Suprapubic skin (tissue), 4 donors: ENCODE results near the gene KDSR. TPM values are rescaled to one million over a fixed set of nuclear protein-coding genes. Genes with fewer than 3 reads are reported as not detected.

Experiments
- DNase-seq, 2 donors: peaks; one replicate each; pipeline ENCODE4 v3.0.0-alpha.2; 2019; ENCODE audit warnings: low spot score in 2 of 2
- H3K27ac ChIP-seq: fragments of 200-600 bp; sonication (generic); one replicate; pipeline ENCODE4 v1.5.1; 2019
- H3K27me3 ChIP-seq: fragments of 200-600 bp; sonication (generic); one replicate; pipeline ENCODE4 v1.5.1; 2019
- H3K36me3 ChIP-seq: fragments of 200-600 bp; sonication (generic); one replicate; pipeline ENCODE4 v1.5.1; 2019
- H3K4me1 ChIP-seq: fragments of 200-600 bp; sonication (generic); one replicate; pipeline ENCODE4 v1.5.1; 2019
- H3K4me3 ChIP-seq: fragments of 200-600 bp; sonication (generic); one replicate; pipeline ENCODE4 v1.5.1; 2019; ENCODE audit warnings: mild to moderate bottlenecking
- H3K9me3 ChIP-seq: fragments of 200-600 bp; sonication (generic); one replicate; pipeline ENCODE4 v1.5.1; 2019
- EP300 ChIP-seq: sonication (generic); formaldehyde crosslinking; IDR thresholded peaks from one replicate; pipeline ENCODE4 v1.6.1; 2017; ENCODE audit warnings: antibody characterized with exemption
- POLR2A ChIP-seq, 2 donors: fragments of 450-650 bp; IDR thresholded peaks; one replicate each; pipeline ENCODE4 v1.6.1; 2017; ENCODE audit warnings: antibody characterized with exemption in 2 of 2, mild to moderate bottlenecking in 2 of 2, moderate library complexity in 2 of 2
- POLR2AphosphoS5 ChIP-seq, 3 donors: sonication (generic); formaldehyde crosslinking; IDR thresholded peaks; one replicate each; pipeline ENCODE4 v1.6.1; 2017; ENCODE audit warnings: antibody characterized with exemption in 3 of 3
- WGBS: methylation state at CpG from one replicate; pipeline ENCODE4 v1.1.5; 2018; 5-methylcytosine and 5-hydroxymethylcytosine counted together
- total RNA-seq, 4 donors: library from RNA; depleted of rRNA; stranded (reverse); fragments of >200 nt; gene quantifications; one replicate each; pipeline ENCODE4 v1.1.0, GENCODE V29; 2016
- TF ChIP-seq, protein P1 (sequence below), 2 donors: fragments of 200-600 bp in 1 of 2; fragments of 450-650 bp in 1 of 2; sonication (generic) in 1 of 2; IDR thresholded peaks; one replicate each; pipeline ENCODE4 v1.5.1; 2016 to 2019; ENCODE audit warnings: antibody characterized with exemption in 2 of 2, mild to moderate bottlenecking in 1 of 2, moderate library complexity in 1 of 2

Gene KDSR
- total RNA-seq, 4 donors from 2014 or later, result 65.4 to 115 (median 79.7) TPM

DNA sequence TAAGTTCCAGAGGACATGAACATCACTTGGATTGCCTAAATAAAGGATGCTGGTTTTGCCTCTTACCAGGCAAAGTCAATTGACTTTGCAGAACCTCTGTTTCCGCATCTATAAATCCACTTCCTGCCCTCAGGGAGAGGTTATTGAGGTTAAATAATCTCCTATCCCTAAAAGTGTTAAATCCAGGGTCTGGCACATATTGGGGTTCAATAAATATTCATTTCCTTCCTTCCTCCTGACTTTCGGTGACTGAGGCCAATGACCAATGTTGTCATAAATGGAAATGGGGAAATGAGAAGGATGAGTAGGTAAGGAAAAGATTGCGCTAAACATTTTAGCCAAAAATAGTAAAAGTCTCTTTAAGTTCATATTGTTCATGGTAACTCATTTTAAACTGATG, 63.5 kb downstream of the KDSR start:
- Histone ChIP-seq H3K4me1 (peaks cover 25% of the 10 kb centered on the region), H3K27me3 (no peaks in the 10 kb centered on the region), H3K9me3 (no peaks in the 10 kb centered on the region), H3K27ac (no peak overlapping the region), H3K36me3 (no peaks in the 10 kb centered on the region), H3K4me3 (no peak overlapping the region)
- WGBS, result 82% methylated on average over 3 of the region's 3 CpGs
- TF ChIP-seq POLR2AphosphoS5 (IDR thresholded peaks at IDR 0.05) (no peak), POLR2A (IDR thresholded peaks at IDR 0.05) (no peak), EP300 (no peak)
- TF ChIP-seq, protein P1, sequence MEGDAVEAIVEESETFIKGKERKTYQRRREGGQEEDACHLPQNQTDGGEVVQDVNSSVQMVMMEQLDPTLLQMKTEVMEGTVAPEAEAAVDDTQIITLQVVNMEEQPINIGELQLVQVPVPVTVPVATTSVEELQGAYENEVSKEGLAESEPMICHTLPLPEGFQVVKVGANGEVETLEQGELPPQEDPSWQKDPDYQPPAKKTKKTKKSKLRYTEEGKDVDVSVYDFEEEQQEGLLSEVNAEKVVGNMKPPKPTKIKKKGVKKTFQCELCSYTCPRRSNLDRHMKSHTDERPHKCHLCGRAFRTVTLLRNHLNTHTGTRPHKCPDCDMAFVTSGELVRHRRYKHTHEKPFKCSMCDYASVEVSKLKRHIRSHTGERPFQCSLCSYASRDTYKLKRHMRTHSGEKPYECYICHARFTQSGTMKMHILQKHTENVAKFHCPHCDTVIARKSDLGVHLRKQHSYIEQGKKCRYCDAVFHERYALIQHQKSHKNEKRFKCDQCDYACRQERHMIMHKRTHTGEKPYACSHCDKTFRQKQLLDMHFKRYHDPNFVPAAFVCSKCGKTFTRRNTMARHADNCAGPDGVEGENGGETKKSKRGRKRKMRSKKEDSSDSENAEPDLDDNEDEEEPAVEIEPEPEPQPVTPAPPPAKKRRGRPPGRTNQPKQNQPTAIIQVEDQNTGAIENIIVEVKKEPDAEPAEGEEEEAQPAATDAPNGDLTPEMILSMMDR (IDR thresholded peaks at IDR 0.05), result no peak
- no peak for DNase-seq

DNA sequence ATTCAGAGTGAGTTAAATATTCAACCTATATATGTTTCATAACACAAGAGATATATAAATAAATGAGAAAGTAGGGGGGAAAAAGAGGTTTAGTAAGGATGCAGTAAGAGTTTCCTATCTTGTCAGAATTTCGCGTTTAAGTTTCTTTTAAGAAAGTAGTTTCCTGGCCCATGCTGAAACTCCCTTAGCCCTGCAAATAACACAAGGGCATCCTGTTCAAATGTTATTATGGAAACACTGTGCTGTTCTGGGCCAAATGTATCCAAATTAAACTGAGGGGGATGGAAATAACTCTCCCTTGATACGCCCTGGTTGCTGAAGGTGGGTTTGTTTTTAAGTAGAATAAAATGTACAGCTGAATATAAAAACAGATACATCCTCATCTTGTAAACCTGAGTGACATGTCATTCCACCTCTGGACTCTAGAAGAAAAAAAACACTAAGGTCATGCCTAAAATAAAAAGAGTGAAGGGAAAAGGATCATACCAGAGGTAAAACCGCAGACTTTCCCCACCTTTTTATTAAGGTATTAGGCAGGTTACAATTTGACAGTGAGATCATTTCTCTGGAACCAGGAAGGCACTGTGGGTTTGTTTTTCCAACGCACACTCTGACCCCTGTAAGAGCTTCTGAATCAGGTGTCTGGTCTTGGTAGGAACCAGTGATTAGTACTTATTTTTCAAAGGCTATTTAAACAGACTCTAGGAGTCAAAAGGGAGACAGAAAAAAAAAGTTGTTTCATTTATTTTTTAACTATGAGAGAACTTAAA, 64.2 kb downstream of the KDSR start:
- H3K4me1 ChIP-seq, result peaks cover 31% of the 10 kb centered on the region
- no peak overlapping the region for H3K4me3 ChIP-seq
- 67% methylated on average over 5 of the region's 5 CpGs for WGBS
- no peaks in the 10 kb centered on the region for H3K9me3 ChIP-seq
- H3K36me3 ChIP-seq, result no peaks in the 10 kb centered on the region
- H3K27ac ChIP-seq, result peak overlapping the region; percentile 6
- DNase-seq, result no peak
- H3K27me3 ChIP-seq, result no peaks in the 10 kb centered on the region
- TF ChIP-seq POLR2A (IDR thresholded peaks at IDR 0.05), result no peak
- no peak for TF ChIP-seq POLR2AphosphoS5 (IDR thresholded peaks at IDR 0.05)
- TF ChIP-seq, protein P1 (IDR thresholded peaks at IDR 0.05), result no peak

DNA sequence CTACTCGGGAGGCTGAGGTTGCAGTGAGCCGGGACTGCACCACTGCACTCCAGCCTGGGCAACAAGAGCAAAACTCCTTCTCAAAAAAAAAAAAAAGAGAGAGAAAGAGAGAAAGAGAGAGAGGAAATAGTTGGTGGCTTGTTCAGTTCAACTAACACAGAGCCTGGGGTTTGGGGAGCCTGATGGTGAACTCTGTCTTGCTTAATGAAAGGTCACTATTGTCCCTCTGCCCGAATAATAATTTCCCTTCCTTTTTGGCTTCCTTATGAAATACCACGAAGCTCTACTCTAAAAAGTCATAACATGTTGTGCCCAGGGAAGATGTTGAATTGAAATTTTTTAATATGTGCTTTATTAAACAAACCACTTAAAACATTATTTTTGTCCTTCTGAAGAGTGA, 64.8 kb downstream of the KDSR start:
- Histone ChIP-seq H3K27me3 (no peaks in the 10 kb centered on the region), H3K4me3 (no peak overlapping the region), H3K27ac (peak overlapping the region; percentile 9), H3K4me1 (peaks cover 37% of the 10 kb centered on the region), H3K36me3 (no peaks in the 10 kb centered on the region), H3K9me3 (no peaks in the 10 kb centered on the region)
- DNase-seq, result no peak
- TF ChIP-seq POLR2AphosphoS5 (IDR thresholded peaks at IDR 0.05), result no peak
- TF ChIP-seq EP300, result no peak
- TF ChIP-seq POLR2A (IDR thresholded peaks at IDR 0.05), result no peak
- TF ChIP-seq, protein P1 (IDR thresholded peaks at IDR 0.05), result no peak
- 50% methylated on average over 4 of the region's 4 CpGs for WGBS

GRCh38 chr18:63301434-63301833, 65.6 kb downstream of the KDSR start:
- H3K36me3 ChIP-seq, result no peaks in the 10 kb centered on the region
- DNase-seq, result no peak
- H3K4me1 ChIP-seq, result peaks cover 35% of the 10 kb centered on the region
- 59% methylated on average over 9 of the region's 9 CpGs for WGBS
- H3K4me3 ChIP-seq, result no peak overlapping the region
- H3K27me3 ChIP-seq, result no peaks in the 10 kb centered on the region
- peak overlapping the region; percentile 9 for H3K27ac ChIP-seq
- H3K9me3 ChIP-seq, result no peaks in the 10 kb centered on the region
- TF ChIP-seq EP300 (no peak), POLR2A (IDR thresholded peaks at IDR 0.05) (no peak)
- TF ChIP-seq, protein P1 (IDR thresholded peaks at IDR 0.05), result no peak

GRCh38 chr18:63299837-63300745, 66.9 kb downstream of the KDSR start:
- no peak for DNase-seq
- H3K9me3 ChIP-seq, result no peaks in the 10 kb centered on the region
- no peak overlapping the region for H3K4me3 ChIP-seq
- no peak for TF ChIP-seq EP300
- TF ChIP-seq POLR2AphosphoS5 (IDR thresholded peaks at IDR 0.05), result no peak
- TF ChIP-seq, protein P1 (IDR thresholded peaks at IDR 0.05), result no peak
- no peak for TF ChIP-seq POLR2A (IDR thresholded peaks at IDR 0.05)
- no peaks in the 10 kb centered on the region for H3K36me3 ChIP-seq
- no peak overlapping the region for H3K27ac ChIP-seq
- peaks cover 32% of the 10 kb centered on the region for H3K4me1 ChIP-seq
- WGBS, result 75% methylated on average over 5 of the region's 5 CpGs
- H3K27me3 ChIP-seq, result no peaks in the 10 kb centered on the region
